TTC549 (cell line): ENCODE results near the gene DSCAML1.
"Not testable (repeated sequence)": the region's sequence is repeated elsewhere in the genome, so short reads cannot be mapped to it uniquely, and the experiment has no call there.

Source experiments
- FAIRE-seq: peaks from 2 replicates; lab custom pipeline; 2012; peaks lifted over from hg19 to GRCh38; lab: Jason Lieb, UNC

DSCAML1 gene

GRCh38 chr11:117421476-117421875 is 375.5 kb downstream of the DSCAML1 start:
- no peak for FAIRE-seq

DNA sequence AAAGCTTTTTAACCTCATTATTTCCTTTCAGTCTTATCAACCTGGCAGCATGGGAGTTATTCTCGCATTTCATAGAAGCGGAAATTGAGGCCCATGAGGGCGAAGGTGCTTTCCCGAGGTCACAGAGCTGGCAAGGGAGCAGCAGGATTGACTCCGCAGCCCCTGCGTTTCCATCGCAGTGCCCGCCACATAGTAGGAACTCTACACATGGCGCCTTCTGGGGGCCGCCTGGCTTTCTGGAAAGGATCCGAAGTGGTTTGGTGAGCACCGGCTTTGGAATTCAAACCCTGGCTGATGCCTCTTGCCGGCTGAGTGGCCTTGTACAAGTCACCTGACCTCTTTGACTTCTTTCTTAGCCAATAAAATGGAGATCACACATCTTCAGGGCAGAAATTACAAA is 376.0 kb downstream of the DSCAML1 start:
- no peak for FAIRE-seq

- FAIRE-seq, result no peak
These were observed 376.4 kb downstream of the DSCAML1 start for GRCh38 chr11:117420598-117420997.

DNA sequence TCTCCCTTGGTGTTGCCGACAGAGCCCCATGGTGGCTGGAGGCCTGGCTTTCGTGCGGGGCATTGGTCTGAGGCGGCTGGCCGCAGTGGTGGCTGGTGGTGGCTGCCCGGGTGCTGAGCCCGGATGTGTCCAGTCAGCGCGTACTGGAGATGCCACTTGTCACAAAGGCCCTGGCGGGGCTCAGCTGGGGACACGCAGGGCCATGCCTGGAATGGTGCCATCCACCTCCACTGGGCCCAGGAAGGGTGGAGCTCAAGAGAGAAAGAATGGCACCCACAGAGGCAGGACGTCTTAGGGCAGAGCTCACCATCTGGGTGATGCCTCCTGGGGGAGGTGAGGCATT is 376.9 kb downstream of the DSCAML1 start:
- FAIRE-seq, result no peak

DNA sequence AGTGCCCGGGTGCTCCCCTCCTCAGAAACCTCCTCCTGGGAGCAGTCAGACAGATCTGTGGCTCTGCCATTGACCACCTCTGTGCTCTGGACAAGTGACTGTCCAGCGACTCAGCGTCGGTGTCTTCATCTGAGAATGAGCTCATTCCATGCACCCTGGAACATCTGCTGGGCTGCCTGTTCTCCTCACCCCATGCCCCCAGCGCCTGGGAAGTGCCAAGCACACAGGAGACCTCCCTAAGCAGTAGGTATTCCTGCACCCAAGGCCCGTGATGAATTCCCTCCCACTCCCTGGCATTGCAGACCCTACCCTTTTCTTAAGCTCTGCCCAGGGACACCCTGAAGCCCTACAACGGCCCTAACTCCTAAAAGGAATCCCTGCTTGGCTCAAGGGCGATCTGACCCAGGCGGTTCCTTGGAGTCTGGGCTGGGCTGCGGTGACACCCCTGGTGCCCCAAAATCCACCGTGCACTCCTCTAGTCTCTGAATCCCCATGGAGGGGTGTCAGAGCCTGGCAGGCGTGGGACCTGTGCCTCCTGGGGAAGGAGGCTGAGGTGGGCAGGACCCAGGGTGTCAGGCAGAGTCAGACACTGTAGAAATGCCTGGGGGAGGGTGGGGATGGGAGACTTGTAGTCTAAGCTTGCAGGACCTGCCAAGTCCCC is 377.4 kb downstream of the DSCAML1 start:
- FAIRE-seq, result no peak

GRCh38 chr11:117418737-117419481 is 378.1 kb downstream of the DSCAML1 start:
- no peak for FAIRE-seq

- no peak for FAIRE-seq
These were observed 379.2 kb downstream of the DSCAML1 start for GRCh38 chr11:117417856-117418255.

DNA sequence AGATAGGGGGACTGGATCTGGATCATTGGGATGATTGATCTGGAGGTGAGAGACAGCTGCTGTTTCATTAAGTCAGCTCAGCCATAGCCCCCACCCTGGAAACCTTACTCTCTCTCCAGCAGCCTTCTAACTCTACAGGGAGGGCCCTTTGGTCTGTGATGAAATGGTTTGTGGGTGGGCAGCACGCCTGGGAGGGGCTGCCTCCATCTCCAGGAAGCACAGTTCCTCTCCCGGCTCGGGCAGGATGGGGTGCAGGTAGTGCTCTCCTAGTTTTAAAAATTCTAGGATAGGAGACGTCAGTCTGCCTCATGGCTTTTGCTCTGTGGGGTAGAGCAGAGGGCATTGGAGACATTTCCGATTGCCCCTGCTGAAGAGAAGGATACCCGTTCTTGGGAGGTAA is 379.7 kb downstream of the DSCAML1 start:
- FAIRE-seq, result no peak

DNA sequence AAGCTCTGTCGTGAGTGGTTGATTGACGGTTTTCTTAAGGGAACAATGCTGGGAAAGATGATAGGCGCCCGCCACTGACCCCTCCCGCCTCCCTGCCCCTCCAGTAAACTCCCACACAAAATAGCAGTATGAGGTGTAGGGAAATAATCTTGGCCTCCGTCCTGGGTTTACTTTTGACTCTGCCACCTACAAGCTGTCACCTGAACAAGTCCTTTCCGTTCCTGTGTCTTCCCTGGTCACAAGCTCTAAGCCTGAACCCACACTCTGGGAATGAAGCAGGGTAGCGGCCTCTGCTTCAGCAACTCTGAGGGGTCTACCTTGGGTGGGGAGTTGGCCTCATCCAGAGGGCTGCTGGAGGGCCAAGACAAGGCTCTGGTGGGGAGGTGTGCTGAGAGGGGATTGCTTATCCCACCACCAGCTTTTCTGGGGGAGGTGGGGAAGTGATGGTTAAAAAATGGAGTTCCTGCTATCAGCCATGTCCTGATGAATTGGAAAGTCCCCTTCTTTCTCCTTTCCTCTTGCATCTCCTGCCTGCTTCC is 381.6 kb downstream of the DSCAML1 start:
- no peak for FAIRE-seq

- no peak for FAIRE-seq
These were observed 382.3 kb downstream of the DSCAML1 start for GRCh38 chr11:117414724-117415123.

DNA sequence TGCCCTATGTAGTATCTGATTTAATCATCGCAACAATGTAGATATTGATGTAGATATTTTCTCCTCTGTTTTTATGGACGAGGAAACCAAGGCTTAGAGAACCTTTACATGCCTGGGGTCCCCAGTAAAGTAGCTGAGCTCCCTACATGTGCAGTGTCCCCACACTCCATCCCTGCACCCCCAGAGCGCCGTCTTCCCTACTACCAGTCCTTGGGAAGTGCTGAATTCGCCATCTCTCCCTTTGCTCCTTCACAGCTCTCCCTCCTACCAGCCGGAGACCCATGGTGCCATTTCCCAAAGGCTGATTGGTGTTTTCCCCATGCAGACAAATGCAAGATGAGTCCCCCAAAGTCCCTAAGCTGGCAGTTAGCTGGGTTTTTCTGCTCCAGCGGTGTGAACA is 383.4 kb downstream of the DSCAML1 start:
- FAIRE-seq, result no peak

DNA sequence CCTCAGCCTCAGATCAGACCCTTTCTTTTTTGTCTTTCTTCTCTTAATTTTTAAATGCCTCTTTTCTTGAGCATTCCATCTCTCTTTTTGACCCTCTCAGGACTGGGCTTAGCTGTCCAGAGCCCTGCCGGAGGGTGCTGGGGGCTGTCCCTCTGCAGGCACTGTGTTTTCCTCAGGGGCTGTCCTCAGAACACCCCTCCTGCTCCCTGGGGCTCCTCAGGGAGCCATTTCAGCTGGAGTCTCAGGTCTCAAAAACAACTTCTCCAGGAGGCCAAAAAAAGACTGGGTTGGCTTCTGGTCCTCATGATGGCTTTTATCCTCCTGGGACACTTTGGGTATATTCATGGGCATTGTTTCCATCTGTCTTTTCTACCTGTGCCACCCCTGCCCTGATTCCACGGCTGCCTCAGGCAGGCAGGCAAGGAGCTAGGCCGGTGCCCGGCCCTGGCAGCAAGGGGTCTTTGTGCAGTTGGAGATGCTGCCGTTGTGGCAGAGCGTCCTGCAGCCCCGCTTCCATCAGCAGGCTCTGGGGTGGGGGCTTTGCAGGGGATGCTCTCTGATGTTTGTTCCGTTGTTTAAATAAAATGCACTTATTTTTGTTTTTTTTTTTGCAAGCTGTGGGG is 384.3 kb downstream of the DSCAML1 start:
- no peak for FAIRE-seq

GRCh38 chr11:117412176-117412575 is 384.8 kb downstream of the DSCAML1 start:
- FAIRE-seq, result no peak

- FAIRE-seq, result no peak
These were observed 385.3 kb downstream of the DSCAML1 start for GRCh38 chr11:117411736-117412135.

DNA sequence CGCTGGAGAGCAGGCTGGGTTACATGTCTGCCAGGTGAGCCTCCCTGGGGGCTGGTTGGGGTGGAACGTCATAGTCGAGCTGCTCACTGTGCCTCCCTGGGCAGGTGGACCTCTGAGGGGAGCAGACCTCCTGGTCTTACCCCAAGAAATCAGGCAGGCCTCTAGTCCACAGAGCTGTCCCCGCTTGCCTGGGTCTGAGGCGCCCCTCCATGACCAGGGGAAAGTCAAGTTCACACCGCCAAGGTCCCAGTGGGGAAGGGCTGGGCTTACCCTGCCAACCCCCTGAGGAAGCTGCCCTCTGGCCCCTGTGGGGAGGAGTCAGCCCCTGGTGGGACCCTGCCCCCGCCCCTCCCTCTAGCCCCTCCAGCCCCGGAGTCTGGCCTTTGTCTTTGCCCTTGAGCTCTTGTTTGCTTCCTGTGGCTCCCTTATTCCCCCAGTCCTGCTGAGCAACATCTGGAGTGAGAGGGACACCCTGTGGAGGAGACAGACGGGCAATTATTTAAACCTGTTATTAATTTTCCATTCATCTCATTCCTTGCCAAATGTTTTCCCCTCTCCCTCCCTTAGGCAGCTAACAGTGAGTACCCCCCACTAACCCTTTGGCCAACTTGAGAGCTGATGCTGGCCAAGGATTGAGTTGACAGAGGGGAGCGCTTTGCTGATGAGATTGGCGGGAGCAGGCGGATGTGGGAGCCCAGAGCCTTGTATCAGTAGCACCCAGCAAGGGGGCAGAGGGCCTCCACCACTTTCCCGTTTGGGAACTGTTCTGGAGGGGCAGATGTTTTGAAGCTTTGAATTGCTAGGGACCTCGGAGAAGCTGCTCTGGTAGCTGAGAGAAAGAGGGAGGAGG is 385.9 kb downstream of the DSCAML1 start:
- FAIRE-seq, result no peak

GRCh38 chr11:117410238-117410637 is 386.8 kb downstream of the DSCAML1 start:
- FAIRE-seq, result no peak

DNA sequence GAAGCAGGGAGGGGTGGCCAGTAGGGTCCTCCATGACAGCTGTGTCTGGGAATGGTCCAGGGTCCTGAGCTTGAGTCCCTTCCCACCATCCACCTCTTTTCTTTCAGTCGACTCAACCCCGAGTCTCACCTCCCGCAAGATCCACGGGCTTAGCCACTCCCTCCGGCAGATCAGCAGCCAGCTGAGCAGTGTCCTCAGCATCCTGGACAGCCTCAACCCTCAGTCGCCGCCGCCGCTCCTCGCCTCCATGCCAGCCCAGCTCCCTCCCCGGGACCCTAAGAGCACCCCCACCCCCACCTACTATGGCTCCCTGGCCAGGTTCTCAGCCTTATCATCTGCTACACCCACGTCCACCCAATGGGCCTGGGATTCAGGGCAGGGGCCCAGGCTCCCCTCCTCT is 387.5 kb downstream of the DSCAML1 start:
- no peak for FAIRE-seq

DNA sequence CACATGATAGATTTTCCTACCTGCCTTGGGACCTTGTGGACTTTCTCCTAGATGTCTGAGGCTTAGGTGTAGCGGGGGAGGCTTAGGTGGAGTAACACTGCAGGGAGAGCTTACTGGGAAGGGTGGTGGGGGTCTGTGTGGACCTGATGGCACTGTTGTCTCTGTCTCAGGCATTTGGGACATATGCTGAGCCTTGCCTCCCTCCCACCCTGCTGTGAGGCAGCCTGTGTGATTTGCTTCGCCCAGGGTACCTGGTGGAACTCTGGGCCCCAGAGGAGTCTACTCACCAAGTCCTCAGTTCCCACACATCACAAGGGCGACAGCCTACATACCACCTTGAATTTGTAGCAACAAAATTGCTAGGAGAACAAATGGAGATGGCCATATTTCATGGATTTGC is 388.7 kb downstream of the DSCAML1 start:
- FAIRE-seq, result no peak

GRCh38 chr11:117407016-117407415 is 390.0 kb downstream of the DSCAML1 start:
- FAIRE-seq, result no peak

- FAIRE-seq, result not testable (repeated sequence)
These were observed 391.1 kb downstream of the DSCAML1 start for GRCh38 chr11:117405898-117406297.

DNA sequence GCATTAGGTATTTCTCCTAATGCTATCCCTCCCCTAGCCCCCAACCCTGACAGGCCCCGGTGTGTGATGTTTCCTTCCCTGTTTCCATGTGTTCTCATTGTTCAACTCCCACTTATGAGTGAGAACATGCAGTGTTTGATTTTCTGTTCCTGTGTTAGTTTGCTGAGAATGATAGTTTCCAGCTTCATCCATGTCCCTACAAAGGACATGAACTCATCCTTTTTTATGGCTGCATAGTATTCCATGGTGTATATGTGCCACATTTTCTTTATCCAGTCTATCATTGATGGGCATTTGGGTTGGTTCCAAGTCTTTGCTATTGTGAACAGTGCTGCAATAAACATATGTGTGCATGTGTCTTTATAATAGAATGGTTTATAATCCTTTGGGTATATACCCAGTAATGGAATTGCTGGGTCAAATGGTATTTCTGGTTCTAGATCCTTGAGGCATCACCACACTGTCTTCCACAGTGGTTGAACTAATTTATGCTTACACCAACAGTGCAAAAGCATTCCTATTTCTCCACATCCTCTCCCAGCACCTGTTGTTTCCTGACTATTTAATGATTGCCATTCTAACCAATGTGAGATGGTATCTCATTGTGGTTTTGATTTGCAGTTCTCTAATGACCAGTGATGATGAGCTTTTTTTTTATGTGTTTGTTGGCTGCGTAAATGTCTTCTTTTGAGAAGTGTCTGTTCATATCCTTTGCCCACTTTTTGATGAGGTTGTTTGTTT is 397.7 kb downstream of the DSCAML1 start:
- FAIRE-seq, result not testable (repeated sequence)

- FAIRE-seq, result not testable (repeated sequence)
These were observed 398.4 kb downstream of the DSCAML1 start for GRCh38 chr11:117398618-117399017.
